ENCODE measurements around the gene SMARCC2.
"Not testable (repeated sequence)": the region's sequence is repeated elsewhere in the genome, so short reads cannot be mapped to it uniquely, and the experiment has no call there.

Gene SMARCC2

DNA sequence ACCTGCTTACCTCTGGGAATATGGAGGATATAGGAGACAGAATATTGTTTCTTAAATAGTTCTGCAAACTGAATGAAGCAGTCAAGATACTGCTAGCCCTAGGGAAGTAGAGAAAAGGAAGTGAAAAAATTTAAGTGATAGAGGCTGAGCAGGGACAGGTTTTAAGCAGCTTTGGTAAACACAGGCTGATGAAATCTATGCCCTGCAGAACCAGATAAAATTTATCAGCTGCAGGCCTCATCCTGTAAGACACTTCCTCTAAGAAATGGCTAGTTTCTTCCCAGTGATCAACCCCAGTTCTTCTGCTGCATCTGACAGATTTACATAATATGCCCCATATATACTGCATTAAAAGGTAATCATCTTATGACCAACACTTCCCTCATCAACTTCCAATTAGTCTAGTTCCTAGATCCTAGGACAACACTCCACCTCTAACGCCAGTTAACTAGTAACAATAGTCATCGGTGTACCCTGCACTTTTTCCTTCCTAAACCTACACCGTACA is 62.5 kb downstream of the SMARCC2 start:
- DNase-seq = peak in 2 of 51 donors; percentile 4 to 38

DNA sequence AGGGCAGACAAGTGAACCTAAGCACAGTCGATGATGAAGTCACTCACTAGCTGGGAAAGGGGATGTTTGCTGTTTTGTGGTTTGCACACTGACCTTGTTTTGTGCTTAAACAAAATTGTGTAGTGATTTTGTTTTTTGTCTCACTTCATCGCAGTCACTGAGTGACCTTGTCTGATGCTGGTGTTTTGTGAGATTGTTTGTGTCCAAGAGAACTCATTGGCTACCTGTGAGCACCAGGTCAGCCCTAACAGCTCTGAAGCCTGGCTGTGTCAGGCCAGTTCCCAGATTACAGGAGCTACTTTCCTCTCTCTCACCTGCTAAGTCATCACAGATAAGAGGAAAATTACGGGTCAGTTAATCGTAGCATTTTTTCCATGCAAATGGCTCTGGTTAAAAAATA is 65.2 kb downstream of the SMARCC2 start:
- DNase-seq = no peak

DNA sequence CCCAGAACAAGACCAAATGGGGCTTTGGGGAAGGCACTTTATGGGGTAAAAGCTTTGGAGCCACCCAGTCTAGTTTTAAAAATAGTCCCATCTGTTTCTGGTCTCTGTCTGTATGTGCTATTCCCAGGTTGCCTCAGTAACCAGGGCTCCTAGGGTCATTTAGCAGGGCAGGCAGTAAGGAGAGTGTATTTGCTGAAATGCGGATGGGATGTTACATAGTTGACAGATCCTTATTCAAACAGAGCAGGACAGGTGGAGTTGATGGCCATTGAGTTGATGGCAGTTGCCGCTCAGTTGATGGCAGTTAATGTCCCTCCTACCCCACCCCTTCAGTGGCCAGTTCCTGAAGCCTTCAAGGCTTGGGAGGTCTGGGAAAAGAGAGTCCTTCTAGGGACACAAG is 66.6 kb downstream of the SMARCC2 start:
- no peak for DNase-seq

DNA sequence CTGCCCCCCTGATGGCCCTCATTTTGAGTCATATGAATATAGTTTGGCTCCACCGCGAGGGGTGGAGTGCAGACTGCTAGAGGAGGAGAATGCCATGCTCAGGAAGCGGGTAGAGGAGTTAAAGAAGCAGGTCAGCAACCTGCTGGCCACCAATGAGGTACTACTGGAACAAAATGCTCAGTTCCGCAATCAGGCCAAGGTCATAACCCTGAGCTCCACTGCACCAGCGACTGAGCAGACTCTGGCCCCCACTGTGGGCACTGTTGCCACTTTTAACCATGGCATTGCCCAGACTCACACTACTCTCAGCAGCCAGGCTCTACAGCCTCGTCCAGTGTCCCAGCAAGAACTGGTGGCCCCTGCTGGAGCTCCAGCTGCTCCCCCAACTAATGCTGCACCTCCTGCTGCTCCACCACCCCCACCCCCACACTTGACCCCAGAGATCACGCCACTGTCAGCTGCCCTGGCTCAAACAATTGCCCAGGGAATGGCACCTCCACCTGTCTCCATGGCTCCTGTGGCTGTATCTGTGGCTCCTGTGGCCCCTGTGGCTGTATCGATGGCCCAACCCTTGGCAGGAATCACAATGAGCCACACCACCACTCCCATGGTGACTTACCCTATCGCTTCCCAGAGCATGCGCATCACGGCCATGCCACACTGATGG is 67.9 kb downstream of the SMARCC2 start:
- DNase-seq = no peak

DNA sequence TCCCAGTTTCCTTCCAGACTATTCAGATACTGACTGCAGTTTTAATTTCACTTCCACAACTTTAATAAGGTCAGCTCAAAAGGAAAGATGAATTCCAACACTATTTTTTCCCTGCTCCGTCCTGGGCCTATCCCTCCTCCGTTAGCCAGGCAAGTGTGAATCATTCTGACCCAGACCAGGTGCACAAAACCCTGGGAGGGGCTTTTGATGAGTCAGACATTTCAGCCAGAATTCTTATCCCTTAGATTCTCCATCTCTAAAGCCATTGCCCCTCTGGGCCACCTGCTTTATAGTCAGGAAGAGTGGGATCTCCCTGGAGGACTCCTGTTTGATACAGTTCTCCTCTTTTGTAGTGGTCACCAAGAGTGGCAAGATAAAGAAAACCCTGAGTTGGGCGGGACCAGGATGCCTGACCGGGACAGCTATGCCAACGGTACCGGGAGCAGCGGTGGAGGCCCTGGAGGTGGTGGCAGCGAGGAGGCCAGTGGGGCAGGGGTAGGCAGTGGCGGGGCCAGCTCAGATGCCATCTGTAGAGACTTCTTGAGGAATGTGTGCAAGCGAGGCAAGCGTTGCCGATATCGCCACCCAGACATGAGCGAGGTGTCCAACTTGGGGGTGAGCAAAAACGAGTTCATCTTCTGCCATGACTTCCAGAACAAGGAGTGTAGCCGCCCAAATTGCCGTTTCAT is 69.0 kb downstream of the SMARCC2 start:
- no peak for DNase-seq

DNA sequence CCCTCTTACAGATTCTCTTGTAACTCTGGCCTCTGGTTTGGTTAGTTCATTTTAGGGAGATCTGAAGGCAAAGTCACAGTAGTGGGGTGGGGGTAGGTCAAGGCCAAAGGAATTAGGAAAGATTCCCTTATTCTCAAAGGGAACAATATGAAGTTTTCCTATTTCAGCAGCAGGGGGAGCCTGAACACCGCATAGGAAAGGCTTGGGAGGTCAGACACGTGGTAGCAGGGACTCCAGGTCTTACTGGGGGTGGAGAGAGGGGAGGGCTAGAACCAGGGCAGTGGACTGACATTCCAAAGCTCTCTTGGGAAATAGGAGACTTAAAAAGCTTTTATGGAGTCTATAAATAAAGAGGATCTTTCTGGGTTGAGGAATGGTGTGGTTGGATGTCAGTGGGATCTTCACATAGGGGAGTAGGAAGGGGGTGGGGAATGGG is 69.9 kb downstream of the SMARCC2 start:
- DNase-seq = peak in 33 of 51 donors; percentile 1 to 65 (median 27)

DNA sequence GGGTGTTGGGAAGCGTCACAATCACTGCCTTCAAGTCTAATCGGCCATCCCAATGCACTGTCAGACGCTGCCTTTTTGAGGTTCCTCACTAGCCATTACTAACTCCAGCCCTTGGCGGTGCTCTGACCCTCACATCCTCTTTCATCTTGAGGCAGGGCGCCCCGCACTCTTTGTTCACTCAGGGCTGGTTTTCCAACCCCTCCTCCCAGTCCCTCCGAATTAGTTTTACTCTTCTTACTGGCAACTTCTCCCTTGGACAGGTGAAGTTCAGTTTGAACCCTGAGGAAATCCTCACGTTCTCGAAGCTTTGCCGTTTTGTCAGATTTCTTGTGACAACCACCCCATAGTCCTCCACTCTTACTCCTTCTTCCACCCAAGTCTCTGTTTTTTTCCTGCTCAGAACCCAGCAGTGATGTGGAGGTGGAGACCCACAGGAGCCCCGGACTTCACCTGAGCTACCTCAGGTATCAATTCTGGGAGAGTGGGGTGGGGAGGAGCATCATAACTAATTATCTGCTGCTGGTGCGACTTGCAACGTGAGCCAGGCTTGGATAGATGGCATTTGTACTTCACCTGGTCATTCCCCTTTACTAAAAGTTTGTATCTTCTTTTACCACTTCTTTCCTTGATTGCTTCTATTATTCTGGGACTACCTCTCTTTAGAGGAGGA is 70.5 kb downstream of the SMARCC2 start:
- peak in 1 of 51 donors; percentile 32 for DNase-seq

DNA sequence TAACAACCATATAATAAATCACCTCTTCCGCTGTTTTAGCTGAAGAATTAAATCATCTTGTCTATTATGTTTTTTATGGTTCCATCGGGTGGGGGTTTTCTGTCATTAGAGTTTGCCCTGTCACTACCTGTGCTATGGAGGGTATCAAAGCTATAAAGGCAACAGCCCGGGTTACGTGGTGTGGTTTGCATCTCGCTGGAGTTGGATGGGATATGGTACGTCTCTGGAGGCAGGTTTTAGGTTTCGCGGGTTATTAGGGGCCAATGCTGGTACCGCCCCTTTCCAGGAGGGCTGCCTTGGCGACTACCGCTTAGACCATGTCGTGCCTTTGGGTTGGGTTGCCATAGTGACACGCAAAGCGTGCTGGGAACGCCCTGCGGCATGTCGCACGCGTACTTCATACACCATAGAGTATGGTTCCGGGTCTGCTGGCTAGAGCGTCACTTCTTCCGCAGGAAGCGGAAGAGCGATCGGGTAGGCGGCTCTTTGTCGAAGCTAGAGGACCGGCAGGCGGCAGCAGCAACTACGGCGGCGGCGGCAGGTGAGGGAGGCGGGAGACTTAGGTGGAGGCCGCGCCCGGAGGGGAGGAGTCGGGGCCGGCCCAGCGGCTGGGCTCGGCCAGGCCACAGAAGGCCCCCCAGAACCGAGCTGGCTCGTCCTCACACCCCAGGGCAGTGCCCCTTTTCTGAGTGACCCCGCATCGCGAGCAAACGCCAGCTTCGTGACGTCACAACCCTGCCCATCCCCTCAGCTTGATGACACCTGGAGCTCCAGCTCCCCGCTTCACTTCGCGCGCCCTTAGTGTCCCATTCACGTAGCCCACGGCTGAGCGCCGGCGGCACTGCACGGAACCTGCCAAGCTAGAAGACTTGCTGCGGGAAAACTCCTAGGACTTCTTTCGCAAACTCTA is 71.2 kb downstream of the SMARCC2 start, which contains the start of gene ZC3H10:
Gene ZC3H10 (plus strand): TSS at position 489 of the 910 bp plus-strand sequence. CDS start 2,297 bp downstream, outside the sequence.
- peak; percentile 58 to 98 (median 93) for DNase-seq

DNA sequence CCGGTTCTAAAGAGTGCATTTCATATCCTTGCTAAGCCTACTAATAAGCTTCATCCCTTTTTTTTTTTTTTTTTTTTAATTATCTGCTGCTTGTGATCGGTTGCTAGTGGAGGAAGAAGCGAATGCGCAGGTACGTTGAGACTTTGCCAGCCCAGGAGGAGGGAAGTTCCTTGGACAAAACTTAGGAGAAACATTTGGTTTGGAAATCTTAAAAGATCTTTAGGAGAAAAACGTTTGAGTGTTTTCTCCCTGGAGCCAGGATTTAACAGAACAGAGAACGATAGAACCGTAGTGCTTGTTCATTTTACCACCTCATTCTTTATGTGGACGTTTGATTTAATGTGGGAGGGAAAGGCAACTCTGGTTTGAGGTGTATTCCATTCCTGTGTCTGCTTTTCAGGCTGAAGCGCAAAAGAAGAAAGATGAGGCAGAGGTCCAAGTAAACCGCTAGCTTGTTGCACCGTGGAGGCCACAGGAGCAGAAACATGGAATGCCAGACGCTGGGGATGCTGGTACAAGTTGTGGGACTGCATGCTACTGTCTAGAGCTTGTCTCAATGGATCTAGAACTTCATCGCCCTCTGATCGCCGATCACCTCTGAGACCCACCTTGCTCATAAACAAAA is 72.1 kb downstream of the SMARCC2 start:
- not testable (repeated sequence) for DNase-seq

DNA sequence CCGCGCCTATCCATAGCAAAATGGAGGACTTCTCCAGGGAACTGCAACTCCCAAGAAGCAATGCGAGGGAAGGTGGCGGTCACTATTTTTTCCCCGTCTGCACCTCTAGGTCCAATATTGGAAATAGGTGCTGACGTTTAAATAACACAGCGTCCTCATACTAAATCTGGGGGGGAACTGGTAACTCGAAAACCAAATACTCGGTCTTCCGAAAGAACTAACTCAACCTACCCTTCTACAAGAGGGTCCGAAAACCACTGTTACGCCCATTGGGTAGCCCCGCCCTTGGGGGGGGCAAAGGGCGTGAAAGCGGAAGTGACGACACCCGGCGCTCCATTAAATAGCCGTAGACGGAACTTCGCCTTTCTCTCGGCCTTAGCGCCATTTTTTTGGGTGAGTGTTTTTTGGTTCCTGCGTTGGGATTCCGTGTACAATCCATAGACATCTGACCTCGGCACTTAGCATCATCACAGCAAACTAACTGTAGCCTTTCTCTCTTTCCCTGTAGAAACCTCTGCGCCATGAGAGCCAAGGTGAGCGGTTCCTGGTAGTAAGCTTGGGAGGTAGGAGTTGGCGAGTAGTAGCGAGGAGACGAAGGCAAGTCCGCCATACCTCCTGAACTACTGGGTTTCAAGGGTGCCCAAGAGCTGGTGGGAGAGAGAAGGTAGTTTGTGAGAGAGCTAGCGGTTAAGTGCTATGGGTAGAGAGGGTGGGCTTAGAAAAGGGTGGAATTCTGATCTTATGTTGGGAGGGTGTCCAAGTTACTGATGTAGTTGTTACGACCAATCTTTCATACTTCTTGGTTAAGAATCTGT is 72.8 kb downstream of the SMARCC2 start, which contains the start of gene RPL41:
Gene RPL41 (plus strand): TSS at position 367 of the 815 bp plus-strand sequence.
- DNase-seq = peak; percentile 30 to 97 (median 87)

DNA sequence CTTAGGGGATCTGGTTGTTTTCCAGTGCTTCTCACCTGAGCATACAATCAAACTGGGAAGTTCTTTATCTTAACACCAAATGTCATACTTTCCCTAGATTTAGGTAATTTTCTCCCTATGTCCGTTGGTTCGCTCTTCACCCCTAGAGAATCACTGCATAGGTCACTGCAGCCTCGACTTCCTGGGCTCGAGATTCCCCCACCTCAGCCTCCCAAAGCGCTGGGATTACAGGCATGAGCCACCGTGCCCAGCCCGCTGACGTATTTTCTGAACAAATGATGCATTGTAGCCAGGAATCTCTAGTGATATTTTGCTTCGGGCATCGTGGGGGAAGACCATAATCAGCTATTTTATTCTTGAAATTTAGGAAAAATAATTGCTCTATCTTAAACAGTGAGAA is 74.0 kb downstream of the SMARCC2 start:
- DNase-seq = peak in 8 of 51 donors; percentile 4 to 20 (median 12)

DNA sequence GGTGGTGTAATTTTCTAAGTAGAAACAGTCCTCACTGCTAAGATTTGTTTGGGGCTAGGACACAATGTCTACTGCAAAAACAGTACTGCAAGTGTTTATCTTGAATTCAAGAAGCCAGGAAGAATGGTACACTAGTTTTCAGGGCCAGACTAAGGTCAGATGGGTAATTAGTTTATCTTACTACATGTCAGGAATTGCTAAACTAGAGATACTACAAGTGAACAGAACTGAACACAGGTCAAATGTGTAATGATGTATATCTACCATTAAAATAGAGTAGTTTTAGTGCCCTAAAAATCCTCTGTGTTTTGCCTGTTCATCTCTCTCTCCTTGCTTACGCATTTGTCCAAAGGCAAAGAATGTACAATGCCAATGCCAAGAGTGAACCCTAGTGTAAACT is 75.2 kb downstream of the SMARCC2 start:
- DNase-seq = no peak
